HG03520 (cell line): Measurements from ENCODE around the gene ASPDH.

Experiments
- ATAC-seq: cut with Tn5 transposase; IDR thresholded peaks from one replicate; pipeline ENCODE4 v1.9.1; 2021; ENCODE audit warnings: mild to moderate bottlenecking, moderate library complexity; ENCODE audit not compliant: unreplicated experiment

ASPDH gene

DNA sequence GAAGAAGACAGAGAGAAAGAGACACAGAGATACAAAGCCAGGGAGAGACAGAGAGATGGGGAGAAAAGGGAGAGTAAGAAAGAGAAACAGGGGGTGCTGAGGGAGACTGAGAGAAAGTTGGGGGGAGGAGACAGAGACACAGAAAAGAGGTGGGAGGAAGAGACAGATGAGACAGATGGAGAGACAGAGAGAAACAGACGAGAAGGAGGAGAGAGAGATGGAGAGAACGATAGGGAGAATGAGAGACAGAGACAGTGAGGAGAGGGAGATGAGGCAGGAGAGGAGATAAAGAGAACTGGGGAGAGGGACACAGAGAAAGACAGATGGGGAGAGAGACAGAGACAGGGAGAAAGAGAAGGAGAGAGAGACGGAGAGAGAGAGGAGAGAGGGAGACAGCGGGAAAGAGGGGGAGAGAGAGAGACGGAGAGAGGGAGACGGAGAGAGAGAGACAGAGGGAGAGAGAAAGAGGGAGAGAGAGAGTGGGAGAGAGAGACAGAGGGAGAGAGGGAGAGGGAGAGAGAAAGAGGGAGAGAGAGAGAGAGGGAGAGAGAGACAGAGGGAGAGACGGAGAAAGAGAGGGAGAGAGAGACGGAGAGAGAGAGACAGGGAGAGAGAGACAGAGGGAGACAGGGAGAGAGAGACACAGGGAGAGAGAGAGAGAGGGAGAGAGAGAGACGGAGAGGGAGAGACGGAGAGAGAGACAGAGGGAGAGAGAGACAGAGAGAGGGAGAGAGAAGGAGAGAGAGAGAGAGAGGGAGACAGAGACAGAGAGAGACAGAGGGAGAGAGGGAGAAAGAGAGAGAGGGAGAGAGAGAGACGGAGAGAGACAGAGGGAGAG lies 15.3 kb downstream of the ASPDH start:
- no peak for ATAC-seq

DNA sequence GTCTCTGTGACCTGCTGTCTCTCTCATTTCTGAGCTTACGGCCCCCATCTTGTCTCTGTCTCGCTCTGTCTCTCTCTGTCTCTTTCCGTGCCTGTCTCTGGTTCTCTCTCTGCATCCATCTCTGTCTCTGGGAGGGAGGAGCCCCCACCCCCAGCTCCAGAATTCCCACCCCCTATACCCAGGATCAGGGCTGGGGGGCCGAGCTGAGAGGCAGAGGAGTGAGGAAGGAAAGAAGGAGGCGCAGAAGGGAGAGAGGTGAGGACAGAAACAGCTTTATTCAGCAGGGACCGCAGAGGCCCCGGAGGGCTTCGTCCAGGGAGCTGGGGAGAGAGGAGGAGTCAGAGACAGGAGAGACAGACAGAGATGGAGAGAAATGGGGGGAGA lies 16.7 kb downstream of the ASPDH start:
- ATAC-seq: no peak

DNA sequence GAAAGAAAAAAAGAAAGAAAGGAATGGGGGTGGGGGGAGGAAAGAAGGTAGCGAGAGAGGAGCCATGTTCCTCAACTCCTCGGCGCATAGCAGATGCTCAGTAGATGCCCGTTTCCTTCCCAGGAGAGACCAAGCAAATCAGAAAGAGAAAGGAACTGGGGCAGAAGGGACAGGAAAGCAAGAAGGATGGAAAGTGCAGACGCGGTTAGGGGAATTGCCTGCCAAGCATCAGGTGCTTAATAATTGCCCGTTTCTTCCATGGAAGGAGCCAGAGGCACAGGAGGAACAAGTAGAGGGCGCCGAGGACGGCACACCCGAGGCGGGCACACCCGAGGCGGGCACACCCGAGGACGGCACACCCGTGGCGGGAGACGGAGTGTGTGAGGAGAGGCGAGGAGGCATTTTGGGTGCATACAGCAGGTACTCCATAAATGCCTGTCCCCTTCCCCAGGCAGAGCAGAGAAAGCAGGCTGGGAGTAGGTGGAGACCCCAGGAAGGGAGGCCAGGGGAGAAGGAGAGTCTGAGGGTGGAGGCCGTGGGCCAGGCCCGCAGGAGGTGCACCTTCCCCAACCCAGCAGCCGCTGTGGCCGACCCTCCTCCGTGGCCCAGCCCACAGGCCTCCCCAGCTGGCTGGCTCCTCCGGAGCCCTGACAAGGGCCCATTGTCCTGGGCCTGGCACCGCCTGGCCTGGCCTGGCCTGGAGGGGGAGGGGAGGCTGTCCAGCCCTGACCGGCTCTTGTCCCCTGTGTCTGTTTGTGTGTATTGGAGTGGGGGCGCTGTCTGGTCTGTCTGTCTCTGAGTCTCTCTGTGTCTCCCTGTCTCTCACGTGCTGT lies 17.3 kb downstream of the ASPDH start:
- ATAC-seq: no peak

DNA sequence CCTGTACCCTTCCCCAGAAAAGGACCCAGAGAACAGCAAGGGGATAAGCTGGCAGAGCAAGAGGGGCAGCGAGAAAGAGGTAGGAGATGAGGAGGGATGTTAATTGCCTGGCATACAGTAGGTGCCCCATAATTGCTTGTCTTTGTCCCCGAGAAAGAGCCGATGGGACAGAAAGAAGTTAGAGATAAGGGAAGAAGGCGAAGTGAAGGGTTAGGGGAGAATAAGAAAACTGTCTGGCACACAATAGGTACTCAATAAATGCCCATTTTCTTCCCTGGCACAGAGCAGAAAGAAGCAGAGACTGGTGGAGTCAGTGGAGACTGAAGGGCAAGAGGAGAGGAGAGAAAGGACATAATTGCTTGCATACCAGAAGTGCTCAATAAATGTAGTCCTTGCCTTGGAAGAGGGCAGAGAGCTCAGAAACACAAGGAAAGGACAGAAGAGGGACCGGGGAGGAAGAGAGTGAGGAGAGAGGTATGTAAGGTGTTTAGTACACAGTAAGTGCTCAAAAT lies 18.6 kb downstream of the ASPDH start:
- no peak for ATAC-seq

- no peak for ATAC-seq
These were observed 19.3 kb downstream of the ASPDH start for GRCh38 chr19:50494186-50495019.

DNA sequence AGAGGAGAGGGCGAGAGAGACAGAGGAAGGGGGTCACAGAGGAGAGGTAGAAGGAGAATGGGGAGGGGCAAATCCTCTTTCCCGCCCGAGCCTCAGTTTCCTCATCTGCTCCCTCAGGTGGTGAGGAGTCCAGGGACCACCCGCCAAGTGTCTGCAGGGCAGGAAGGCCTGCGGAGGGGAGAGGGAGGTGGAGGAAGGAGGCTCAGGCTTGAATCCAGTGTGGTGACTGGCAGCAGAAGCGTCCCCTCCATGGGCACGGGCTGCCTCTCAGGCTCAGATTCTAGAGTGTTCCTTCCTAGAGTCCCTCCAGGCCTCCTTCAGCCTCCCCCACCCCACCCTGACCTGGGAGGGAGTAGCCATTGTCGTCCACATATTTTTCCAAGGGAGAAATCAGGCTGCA lies 20.5 kb downstream of the ASPDH start:
- no peak for ATAC-seq

- no peak for ATAC-seq
These were observed 21.2 kb downstream of the ASPDH start for GRCh38 chr19:50492303-50493052.

DNA sequence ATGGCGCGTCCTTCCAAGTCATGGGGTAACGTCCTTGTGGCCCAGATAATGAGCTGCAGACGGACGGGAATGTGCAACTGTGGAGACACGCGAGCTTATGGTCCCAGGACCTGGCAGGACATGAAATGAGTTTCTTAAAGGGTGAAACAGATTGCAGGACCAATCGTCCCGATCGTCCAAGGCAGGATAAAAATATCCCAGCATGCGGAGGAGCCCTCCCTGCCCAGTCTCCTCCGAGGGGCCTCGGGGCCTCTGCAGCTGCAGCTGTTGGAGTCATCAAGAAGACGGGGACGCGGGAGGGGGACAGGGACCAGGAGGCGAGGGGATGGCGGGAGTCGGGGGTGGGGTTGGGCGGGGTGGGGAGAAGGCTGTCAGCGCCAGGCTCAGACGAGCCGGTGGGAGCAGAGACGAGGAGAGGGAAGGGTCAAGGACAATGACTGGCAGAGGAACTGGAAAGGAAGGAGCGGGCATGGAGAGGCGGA lies 22.7 kb downstream of the ASPDH start:
- ATAC-seq: no peak

DNA sequence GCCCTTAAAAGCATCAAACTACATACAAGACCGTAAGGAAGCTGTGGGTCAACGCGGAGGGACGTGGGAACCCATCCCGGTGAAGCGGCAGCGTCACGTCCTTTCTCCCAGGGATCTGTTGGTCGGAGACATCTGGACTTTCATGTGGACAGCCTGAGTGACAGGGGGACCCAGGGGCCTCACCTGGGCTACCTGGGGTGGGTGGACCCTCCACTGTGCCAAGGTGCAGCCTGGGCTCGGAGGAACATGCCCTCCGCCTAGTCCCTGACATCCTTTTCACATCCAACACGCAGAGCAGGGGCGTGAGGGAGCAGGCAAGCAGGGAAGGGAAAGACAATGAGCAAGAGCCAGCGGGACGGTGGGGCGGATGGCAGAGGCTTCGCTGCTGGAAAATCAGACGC lies 23.3 kb downstream of the ASPDH start:
- no peak for ATAC-seq

DNA sequence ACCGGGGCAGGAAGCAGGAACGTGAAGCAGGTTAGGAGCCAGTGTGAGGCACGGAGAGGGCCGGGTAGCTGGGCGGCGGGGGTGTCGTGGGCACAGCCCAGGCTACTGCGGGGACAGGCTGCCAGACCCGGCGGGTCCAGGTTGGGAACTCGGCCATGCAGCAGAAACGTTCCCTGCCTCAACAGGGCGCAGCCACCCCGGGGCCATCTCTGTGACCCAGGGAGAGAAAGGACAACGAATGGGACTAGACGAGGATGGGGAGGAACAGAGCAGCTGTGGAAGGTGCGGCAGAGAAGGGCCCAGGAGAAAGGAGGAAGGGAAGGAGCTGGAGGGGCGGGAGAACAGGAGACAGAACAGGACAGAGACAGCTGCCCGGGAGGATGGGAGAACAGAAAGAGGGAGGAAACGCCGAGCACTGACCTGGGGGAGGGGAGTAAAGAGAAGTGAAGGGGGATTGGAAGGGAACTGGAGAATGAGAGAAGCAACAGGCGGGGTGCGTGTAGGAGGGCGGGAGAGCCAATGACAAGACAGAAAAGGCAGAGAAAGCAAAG lies 24.2 kb downstream of the ASPDH start:
- no peak for ATAC-seq

GRCh38 chr19:50488389-50489194 lies 25.1 kb downstream of the ASPDH start:
- no peak for ATAC-seq

DNA sequence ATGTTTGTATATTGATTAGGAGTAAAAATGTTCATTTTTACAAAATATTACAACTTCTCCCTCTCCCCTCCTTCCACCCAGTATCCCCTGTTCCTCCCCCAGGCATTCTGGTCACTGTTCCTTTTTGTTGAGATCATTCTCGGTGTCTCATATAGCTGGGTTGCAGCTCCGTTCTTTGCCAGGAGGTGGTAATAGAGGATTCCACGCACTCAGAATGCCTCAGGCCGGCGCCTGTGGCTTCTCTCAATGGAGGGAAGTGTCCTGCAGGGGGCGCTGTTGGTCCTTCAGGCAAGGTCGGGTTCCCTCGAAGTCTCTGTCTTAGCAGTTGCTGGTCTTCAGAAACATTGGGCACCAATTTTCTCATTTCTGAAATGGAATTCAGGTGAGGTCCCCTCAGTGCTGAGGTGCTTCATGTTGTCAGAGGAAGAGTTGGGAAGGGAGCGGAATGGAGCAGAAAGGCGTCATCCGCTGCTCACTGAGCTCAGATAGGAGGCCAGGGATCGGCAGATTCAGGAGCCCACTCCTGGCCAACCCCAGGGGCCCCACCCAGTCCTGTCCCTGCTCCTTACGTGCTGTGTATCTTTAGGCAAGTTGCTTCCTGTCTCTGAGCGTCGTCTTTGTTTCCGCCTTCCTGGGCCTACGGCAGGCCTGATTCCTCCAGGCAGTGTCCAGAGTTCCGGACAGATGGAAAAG lies 26.7 kb downstream of the ASPDH start:
- no peak for ATAC-seq

- ATAC-seq: no peak
These were observed 28.3 kb downstream of the ASPDH start for GRCh38 chr19:50485284-50485955.

GRCh38 chr19:50482916-50483315 lies 30.8 kb downstream of the ASPDH start:
- no peak for ATAC-seq

DNA sequence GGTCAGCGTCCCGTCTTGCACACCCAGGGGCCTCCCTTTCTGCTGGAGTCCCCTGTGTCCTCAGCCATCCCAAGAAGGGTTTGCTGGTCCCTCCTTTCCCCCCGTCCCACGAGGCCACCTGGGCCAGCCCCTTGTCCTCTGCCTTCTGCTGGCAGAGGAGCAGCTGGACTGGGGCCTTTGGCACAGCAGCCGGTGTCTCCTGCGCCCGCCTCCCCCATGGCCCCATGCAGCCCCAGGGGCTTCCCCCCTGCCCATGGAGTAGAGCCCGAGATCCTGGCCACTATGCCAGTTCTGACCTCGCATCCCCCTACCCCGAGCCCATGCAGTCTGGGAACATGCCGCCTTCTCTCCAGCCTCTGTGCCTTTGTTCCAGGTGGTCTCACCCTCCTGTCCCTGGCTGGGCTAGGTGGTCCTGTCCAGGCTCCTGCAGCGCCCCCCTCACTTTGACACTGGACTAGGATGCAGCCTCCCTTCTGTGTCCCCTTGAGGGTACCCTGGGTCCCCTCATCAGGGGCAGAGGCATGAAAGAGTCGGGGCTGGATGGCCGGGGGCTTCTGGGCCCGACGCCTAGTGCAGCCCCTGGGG lies 31.4 kb downstream of the ASPDH start:
- ATAC-seq: no peak

- ATAC-seq: no peak
These were observed 32.2 kb downstream of the ASPDH start for GRCh38 chr19:50481351-50482149.
